GM19023 (cell line): Measurements from ENCODE around the gene RNF14.
"Not testable (repeated sequence)": the region's sequence is repeated elsewhere in the genome, so short reads cannot be mapped to it uniquely, and the experiment has no call there.

Experiments
- ATAC-seq: cut with Tn5 transposase; IDR thresholded peaks from one replicate; pipeline ENCODE4 v1.9.1; 2021; ENCODE audit warnings: mild to moderate bottlenecking, moderate library complexity; ENCODE audit not compliant: unreplicated experiment

The RNF14 gene

GRCh38 chr5:142012792-142013388, 44.0 kb downstream of the RNF14 start, which contains the start of gene GNPDA1:
TSS of gene GNPDA1 (minus strand) at chr5:142013027. CDS start at chr5:142012035, 992 bp downstream.
- ATAC-seq, result peak; percentile 65

DNA sequence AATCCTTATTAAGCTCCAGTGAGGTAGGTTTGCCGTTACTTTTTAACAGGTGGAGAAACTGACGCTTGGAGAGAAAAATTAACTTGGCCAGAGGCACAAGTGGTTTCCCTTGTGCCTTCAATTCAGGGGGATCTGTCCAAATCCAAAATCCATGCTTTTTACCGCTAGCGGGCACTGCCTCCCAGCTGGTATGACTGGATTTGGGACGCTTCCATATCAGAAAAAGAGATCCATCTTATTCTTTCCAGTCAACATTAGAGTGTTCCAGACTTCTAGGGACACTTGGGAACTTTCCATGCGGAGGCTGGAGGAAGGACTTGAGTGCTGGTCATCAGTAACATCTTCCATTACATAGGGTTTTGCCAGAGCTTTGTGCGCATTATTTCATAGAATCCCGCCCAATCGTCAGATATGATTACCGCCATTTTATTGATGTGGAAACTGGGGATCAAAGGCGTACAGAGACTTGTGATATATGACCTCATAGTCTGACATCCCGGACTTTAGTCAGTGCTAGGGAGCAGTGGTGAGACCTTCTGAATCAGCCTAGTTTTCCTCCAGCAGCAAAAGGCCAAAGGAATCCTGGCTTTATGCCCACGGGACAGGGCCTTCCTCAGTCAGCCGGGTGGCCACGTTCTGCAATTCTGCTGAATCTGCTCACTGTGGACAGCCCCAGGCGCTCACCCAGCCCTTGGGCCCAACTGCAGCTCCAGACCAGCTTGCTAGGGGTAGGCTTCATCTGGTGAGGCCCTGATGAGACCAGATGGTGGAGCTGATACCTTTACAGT, 45.0 kb downstream of the RNF14 start:
- ATAC-seq, result no peak

DNA sequence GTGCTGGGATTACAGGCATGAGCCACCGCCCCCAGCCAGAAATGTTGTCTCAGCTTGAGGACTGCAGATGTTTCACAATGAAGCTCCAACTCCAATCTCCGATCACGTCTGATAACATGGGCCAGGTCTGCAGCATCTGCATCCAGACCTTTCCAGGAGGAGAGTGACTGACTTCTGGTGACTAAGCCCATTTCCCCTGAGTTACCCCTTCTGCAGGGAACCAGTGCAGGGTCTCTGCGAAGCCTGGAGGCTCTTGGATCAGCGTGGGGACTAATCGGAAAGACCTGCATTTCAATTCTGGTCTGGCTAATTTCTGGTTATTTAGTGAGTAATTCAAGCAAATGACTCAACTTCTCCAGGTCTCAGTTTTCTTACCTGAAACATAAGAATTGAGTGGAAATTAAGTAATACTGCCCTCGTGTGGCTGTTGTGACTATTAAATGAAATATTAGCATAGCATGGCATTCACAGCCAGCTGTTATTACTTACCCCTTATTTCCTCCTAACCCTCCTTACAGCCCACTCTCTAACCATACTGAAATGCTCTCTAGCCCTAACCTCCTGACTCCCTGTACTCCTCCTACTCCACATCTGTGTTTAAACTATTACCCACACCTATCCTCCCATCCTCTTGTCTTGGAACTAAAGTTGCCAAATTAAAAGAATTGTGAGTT, 46.1 kb downstream of the RNF14 start:
- no peak for ATAC-seq

GRCh38 chr5:142015781-142016533, 47.1 kb downstream of the RNF14 start:
- ATAC-seq, result peak; percentile 26

GRCh38 chr5:142016556-142016955, 47.7 kb downstream of the RNF14 start:
- peak; percentile 24 for ATAC-seq

DNA sequence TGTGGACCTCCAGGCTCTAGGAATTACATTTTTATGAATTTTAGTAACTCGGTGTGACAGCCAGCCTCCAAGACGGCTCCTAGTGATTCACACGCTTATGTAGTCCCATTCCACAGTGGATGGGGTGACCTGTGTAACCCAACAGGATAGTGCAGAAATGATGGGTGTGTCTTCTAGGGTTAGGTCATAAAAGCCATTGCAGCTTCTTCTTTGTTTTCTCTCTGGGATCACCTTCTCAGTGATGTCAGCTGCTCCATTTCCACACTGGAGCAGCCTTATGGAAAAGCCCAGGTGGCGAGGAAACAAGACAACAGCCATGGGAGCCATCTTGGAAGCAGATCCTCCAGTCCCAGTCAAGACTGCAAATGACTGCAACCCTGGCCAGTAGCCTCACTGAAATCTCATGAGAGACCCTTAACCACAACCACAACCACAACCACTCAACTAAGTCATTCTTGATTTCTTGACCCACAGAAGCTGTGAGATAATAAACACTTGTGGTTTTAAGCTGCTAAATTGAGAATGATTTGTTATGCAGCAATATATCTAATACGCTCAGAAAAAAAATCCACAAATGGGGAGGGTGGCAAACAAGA, 49.0 kb downstream of the RNF14 start:
- ATAC-seq, result no peak

DNA sequence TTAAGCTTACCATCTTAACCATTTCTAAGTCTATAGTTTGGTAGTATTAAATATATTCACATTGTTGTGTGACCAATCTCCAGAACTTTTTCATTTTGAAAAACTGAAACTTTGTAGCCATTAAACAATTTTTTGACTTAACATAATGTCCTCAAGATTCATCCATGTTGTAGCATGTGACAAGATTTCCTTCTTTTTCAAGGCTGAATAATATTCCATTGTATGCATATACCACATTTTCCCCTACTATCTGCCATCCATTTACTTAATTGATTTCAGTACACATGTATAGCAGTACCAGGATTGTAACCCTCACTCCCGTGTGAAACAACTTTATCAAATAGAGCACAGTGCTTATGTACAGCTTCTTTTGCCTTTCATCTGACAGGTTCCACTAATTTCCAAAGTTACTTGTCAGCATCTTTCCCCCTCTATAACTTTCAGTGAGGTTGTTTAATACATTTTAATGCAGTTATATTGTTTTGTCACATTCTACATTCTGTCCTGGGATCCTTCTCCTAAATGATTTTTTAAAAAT, 51.3 kb downstream of the RNF14 start:
- ATAC-seq, result no peak

- ATAC-seq, result no peak
Measured at GRCh38 chr5:142023836-142024235, 54.9 kb downstream of the RNF14 start.

DNA sequence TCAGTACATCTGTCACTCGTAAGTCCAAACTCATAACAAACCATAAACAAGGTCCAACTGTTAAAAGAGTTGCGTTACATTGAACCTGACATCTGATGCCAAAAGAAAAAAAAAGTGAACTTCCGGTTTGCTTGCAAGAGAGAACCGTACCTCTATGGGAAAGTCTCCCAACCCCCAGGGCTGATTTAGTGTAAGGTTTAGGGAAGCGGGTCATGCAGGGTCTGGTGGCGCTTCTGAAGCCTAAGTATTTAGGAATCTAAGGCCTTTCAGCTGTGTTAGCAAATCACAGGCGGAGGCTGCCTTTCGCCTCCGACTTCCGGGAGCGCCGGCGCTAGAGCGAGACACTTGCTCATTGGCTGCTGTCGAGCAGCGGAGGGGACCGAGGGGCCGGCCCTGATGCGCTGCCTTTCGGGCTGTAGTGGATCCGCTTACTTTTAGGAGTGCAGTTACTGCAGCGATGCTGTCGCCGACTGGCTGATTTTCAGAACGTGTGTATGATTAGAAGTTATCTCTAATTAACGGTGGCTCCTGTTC, 55.9 kb downstream of the RNF14 start:
- ATAC-seq, result peak; percentile 100

DNA sequence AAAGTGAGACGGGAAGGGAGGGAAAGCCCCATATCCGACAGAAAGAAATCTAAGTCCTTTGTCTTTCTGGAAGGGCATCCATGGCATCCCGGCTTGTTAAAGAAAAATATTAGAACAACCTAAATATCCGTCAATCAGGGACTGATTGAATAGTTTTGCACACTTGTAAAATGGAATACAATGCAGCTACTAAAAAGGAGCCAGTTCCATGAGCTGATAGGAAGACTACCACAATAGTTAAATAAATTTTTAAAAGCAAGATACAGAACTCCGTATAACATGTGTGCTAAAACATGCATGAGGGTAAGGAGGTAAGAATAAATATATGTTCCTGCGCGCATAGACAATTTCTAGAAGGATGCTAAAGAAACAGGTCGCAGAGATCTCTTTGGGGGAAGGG, 56.7 kb downstream of the RNF14 start:
- no peak for ATAC-seq

GRCh38 chr5:142032150-142032549, 63.2 kb downstream of the RNF14 start:
- ATAC-seq, result no peak

- no peak for ATAC-seq
Measured at GRCh38 chr5:142032747-142033631, 64.1 kb downstream of the RNF14 start.

- ATAC-seq, result not testable (repeated sequence)
Measured at GRCh38 chr5:142033632-142034567, 65.0 kb downstream of the RNF14 start.

- no peak for ATAC-seq
Measured at GRCh38 chr5:142034994-142035393, 66.1 kb downstream of the RNF14 start.

GRCh38 chr5:142036918-142037317, 68.0 kb downstream of the RNF14 start:
- no peak for ATAC-seq

DNA sequence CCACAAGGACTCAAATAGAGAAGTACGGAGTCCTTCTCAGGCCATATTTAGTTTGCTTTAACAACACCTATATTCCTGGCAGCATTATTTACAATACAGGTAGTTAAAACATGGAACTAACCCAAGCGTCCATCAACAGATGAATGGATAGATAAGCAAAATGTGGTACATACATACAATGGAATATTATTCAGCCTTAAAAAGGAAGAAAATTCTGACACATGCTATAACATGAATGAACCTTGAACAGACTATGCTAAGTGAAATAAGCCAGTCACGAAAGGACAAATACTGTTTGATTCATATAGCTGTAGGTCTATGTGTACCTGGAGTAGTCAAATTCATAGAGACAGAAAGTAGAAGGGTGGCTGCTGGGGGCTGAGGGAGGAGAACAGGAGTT, 68.7 kb downstream of the RNF14 start:
- ATAC-seq, result not testable (repeated sequence)

- ATAC-seq, result no peak
Measured at GRCh38 chr5:142038735-142039134, 69.8 kb downstream of the RNF14 start.
